ENCODE data around the gene SOX1.

DNA sequence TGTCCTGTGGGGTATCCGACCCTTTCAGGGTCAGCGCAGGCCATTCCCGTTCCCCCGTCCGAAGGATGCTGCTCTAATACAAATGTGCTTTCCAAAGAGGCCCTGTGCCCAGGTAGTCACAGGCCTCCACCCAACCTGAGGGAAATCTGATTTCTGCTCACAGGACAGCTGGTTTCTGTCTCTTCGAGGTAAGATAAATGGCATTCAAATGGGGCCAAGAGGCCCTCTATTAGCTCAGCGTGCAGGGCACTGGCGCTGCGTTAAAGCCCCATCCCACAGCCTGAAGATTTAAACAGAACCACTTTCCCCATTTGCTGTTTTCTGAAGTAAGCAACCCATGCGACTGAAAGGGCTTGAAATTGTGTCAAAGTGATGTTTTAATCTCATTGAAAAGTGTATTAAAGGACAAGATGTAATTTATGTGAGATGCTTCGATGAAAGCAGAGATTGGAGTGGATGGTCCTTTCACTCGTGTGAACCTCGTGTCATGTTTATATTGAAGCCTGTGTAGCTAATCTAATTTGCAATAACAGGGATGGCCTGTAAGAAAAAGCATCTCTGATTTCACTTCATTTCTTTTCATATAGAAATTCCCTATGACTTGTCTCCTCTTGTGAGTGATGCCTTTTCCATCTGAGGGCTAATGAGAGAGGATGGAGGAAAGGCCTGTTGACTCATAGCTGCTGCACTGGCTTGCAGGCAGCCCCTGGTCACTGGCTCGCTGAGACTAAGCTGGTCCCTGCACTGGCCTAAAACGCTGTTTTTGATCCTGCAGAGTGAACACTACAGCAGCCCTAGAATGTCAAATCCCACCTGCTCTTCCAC lies 7.3 kb upstream of the SOX1 start:
- TF ChIP-seq, protein P1, sequence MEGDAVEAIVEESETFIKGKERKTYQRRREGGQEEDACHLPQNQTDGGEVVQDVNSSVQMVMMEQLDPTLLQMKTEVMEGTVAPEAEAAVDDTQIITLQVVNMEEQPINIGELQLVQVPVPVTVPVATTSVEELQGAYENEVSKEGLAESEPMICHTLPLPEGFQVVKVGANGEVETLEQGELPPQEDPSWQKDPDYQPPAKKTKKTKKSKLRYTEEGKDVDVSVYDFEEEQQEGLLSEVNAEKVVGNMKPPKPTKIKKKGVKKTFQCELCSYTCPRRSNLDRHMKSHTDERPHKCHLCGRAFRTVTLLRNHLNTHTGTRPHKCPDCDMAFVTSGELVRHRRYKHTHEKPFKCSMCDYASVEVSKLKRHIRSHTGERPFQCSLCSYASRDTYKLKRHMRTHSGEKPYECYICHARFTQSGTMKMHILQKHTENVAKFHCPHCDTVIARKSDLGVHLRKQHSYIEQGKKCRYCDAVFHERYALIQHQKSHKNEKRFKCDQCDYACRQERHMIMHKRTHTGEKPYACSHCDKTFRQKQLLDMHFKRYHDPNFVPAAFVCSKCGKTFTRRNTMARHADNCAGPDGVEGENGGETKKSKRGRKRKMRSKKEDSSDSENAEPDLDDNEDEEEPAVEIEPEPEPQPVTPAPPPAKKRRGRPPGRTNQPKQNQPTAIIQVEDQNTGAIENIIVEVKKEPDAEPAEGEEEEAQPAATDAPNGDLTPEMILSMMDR (IDR thresholded peaks at IDR 0.05): no peak
- no peak for TF ChIP-seq POLR2A (IDR thresholded peaks at IDR 0.05)

Measured in heart left ventricle (tissue), 13 donors.